ENCODE data around the gene FOLR3.

FOLR3 gene

GRCh38 chr11:72119198-72119597 is 16.3 kb upstream of the FOLR3 start:
- Histone ChIP-seq H3K79me2 (ENCODE audit: insufficient read depth, low read length) (no peaks in the 10 kb centered on the region), H2AFZ (ENCODE audit: low read length) (no peak overlapping the region), H3K4me1 (ENCODE audit: insufficient read depth, low read length, severe bottlenecking) (no peaks in the 10 kb centered on the region), H3F3A (ENCODE audit: insufficient read depth, low read length) (no peaks in the 10 kb centered on the region), H3K27me3 (ENCODE audit: insufficient read depth, low read length) (peaks cover 7% of the 10 kb centered on the region; the same call in 1 of the 2 replicates), H3K9ac (ENCODE audit: low read length) (no peak overlapping the region), H3K4me3 (ENCODE audit: low read depth, low read length, poor library complexity, severe bottlenecking) (no peak overlapping the region), H3K36me3 (ENCODE audit: insufficient read depth, low read length) (no peaks in the 10 kb centered on the region; the same call in 1 of the 2 replicates), H3K4me2 (ENCODE audit: low read length) (no peak overlapping the region), H3K9me2 (ENCODE audit: low read depth, low read length) (no peaks in the 10 kb centered on the region), H3K9me3 (ENCODE audit: low read length) (no peaks in the 10 kb centered on the region), H3K27ac (ENCODE audit: low read depth, low read length, poor library complexity, severe bottlenecking) (no peak overlapping the region), H4K20me1 (ENCODE audit: insufficient read depth, low read length) (no peaks in the 10 kb centered on the region)
- TF ChIP-seq CTCF (IDR thresholded peaks at IDR 0.05; ENCODE audit: low read length) (no peak), EZH2 (IDR thresholded peaks at IDR 0.05; ENCODE audit: borderline replicate concordance, low read length) (no peak)

- TF ChIP-seq EZH2 (IDR thresholded peaks at IDR 0.05; ENCODE audit: borderline replicate concordance, low read length) = no peak
- no peak for TF ChIP-seq CTCF (IDR thresholded peaks at IDR 0.05; ENCODE audit: low read length)
- H3K4me2 ChIP-seq (ENCODE audit: low read length) = no peak overlapping the region
- H3K9ac ChIP-seq (ENCODE audit: low read length) = no peak overlapping the region
- H3F3A ChIP-seq (ENCODE audit: insufficient read depth, low read length) = no peaks in the 10 kb centered on the region
- H3K4me3 ChIP-seq (ENCODE audit: low read depth, low read length, poor library complexity, severe bottlenecking) = no peak overlapping the region
- H2AFZ ChIP-seq (ENCODE audit: low read length) = no peak overlapping the region
- H3K27ac ChIP-seq (ENCODE audit: low read depth, low read length, poor library complexity, severe bottlenecking) = no peak overlapping the region
- H3K27me3 ChIP-seq (ENCODE audit: insufficient read depth, low read length) = peaks cover 7% of the 10 kb centered on the region; the same call in 1 of the 2 replicates
- no peaks in the 10 kb centered on the region for H3K79me2 ChIP-seq (ENCODE audit: insufficient read depth, low read length)
- no peaks in the 10 kb centered on the region for H3K4me1 ChIP-seq (ENCODE audit: insufficient read depth, low read length, severe bottlenecking)
- H4K20me1 ChIP-seq (ENCODE audit: insufficient read depth, low read length) = no peaks in the 10 kb centered on the region
- H3K9me3 ChIP-seq (ENCODE audit: low read length) = no peaks in the 10 kb centered on the region
- no peaks in the 10 kb centered on the region for H3K9me2 ChIP-seq (ENCODE audit: low read depth, low read length)
- no peaks in the 10 kb centered on the region; the same call in 1 of the 2 replicates for H3K36me3 ChIP-seq (ENCODE audit: insufficient read depth, low read length)
These were observed 14.6 kb upstream of the FOLR3 start for GRCh38 chr11:72120930-72121329.

GRCh38 chr11:72122607-72123006 is 12.9 kb upstream of the FOLR3 start:
- Histone ChIP-seq H3K27ac (ENCODE audit: low read depth, low read length, poor library complexity, severe bottlenecking) (no peak overlapping the region), H3F3A (ENCODE audit: insufficient read depth, low read length) (no peaks in the 10 kb centered on the region), H3K36me3 (ENCODE audit: insufficient read depth, low read length) (no peaks in the 10 kb centered on the region; the same call in 1 of the 2 replicates), H3K4me2 (ENCODE audit: low read length) (no peak overlapping the region), H3K4me1 (ENCODE audit: insufficient read depth, low read length, severe bottlenecking) (no peaks in the 10 kb centered on the region), H3K27me3 (ENCODE audit: insufficient read depth, low read length) (peaks cover 7% of the 10 kb centered on the region; the same call in 1 of the 2 replicates), H3K79me2 (ENCODE audit: insufficient read depth, low read length) (no peaks in the 10 kb centered on the region), H2AFZ (ENCODE audit: low read length) (no peak overlapping the region), H3K9me3 (ENCODE audit: low read length) (0 out of 2 replicates have a peak, but pooled peaks cover 4% of the 10 kb centered on the region), H4K20me1 (ENCODE audit: insufficient read depth, low read length) (no peaks in the 10 kb centered on the region), H3K4me3 (ENCODE audit: low read depth, low read length, poor library complexity, severe bottlenecking) (no peak overlapping the region), H3K9me2 (ENCODE audit: low read depth, low read length) (no peaks in the 10 kb centered on the region), H3K9ac (ENCODE audit: low read length) (no peak overlapping the region)
- no peak for TF ChIP-seq EZH2 (IDR thresholded peaks at IDR 0.05; ENCODE audit: borderline replicate concordance, low read length)
- TF ChIP-seq CTCF (IDR thresholded peaks at IDR 0.05; ENCODE audit: low read length) = no peak

Measured in OCI-LY1 (cell line).